A673 (cell line): ENCODE results near the gene FASTK. TPM values are rescaled to one million over a fixed set of nuclear protein-coding genes. Genes with fewer than 3 reads are reported as not detected.
A peak's percentile ranks its signal among the peaks of the same experiment; 100 is the strongest.

Experiments
- BruUV-seq: library from RNA; stranded (reverse); fragments of 400-500 nt; replicated peaks from 2 replicates; lab custom pipeline; 2021; lab: Mats Ljungman, UMichigan
- CTCF ChIA-PET: fragments of 300-600 bp; sonication (Branson Sonifier 250); formaldehyde crosslinking; loops from one replicate; lab custom pipeline; 2022; ENCODE audit warnings: antibody characterized with exemption; lab: Charles Lee
- POLR2A ChIA-PET: fragments of 300-600 bp; sonication (Branson Sonifier 250); formaldehyde crosslinking; loops from one replicate; lab custom pipeline; 2022; ENCODE audit warnings: antibody characterized with exemption; ENCODE audit not compliant: low non-redundant PET; lab: Charles Lee
- DNase-seq: peaks from one replicate; pipeline ENCODE4 v3.0.0-alpha.2; 2015; ENCODE audit warnings: low spot score
- H3K27ac ChIP-seq: fragments of 200-600 bp; sonication (generic); 2 replicates; pipeline ENCODE4 v1.5.1; 2016; ENCODE audit warnings: mixed run types, low read depth, mild to moderate bottlenecking, mixed read lengths, antibody characterized with exemption, low read length; ENCODE audit not compliant: poor library complexity, severe bottlenecking
- H3K27me3 ChIP-seq: fragments of 200-600 bp; sonication (generic); replicated peaks from 2 replicates; pipeline ENCODE4 v1.6.1; 2017; ENCODE audit warnings: mixed run types, low read depth, mild to moderate bottlenecking, mixed read lengths, antibody characterized with exemption, low read length; ENCODE audit not compliant: insufficient read depth, poor library complexity
- H3K36me3 ChIP-seq: fragments of 200-600 bp; sonication (generic); 2 replicates; pipeline ENCODE4 v1.6.1; 2016; ENCODE audit warnings: mixed run types, mild to moderate bottlenecking, mixed read lengths, antibody characterized with exemption, low read length; ENCODE audit not compliant: insufficient read depth, poor library complexity, severe bottlenecking
- H3K4me1 ChIP-seq: fragments of 200-600 bp; sonication (generic); 2 replicates; pipeline ENCODE4 v1.6.1; 2017; ENCODE audit warnings: mixed run types, mild to moderate bottlenecking, mixed read lengths, antibody characterized with exemption, low read length; ENCODE audit not compliant: insufficient read depth, poor library complexity, severe bottlenecking
- H3K4me3 ChIP-seq: fragments of 200-600 bp; sonication (generic); 2 replicates; pipeline ENCODE4 v1.5.1; 2016; ENCODE audit warnings: low read depth, mixed run types, mild to moderate bottlenecking, mixed read lengths, low read length; ENCODE audit not compliant: poor library complexity, severe bottlenecking
- H3K9me3 ChIP-seq: fragments of 200-600 bp; sonication (generic); 2 replicates; pipeline ENCODE4 v1.6.1; 2016; ENCODE audit warnings: mixed run types, low read depth, mild to moderate bottlenecking, mixed read lengths, antibody characterized with exemption, low read length; ENCODE audit not compliant: poor library complexity, severe bottlenecking
- EZH2 ChIP-seq: fragments of 200-600 bp; sonication (generic); IDR thresholded peaks from 2 replicates; pipeline ENCODE4 v1.6.1; 2017; ENCODE audit warnings: borderline replicate concordance, low read depth, mild to moderate bottlenecking, mixed read lengths, antibody characterized with exemption, low read length; ENCODE audit not compliant: poor library complexity, severe bottlenecking
- intact Hi-C: fragments of 100-400 bp; cut with micrococcal nuclease; formaldehyde crosslinking; loops from one replicate; pipeline ENCODE4 v1.10.0; 2022; ENCODE audit not compliant: unreplicated experiment
- total RNA-seq: library from RNA; stranded (reverse); gene quantifications from 2 replicates; pipeline ENCODE4 v1.2.3, GENCODE V29; 2021
- TF ChIP-seq, protein P1 (sequence below): fragments of 300-800, 200-600 bp; sonication (generic); conservative IDR thresholded peaks from 2 replicates; pipeline ENCODE4 v1.5.1; 2017; ENCODE audit warnings: low read depth, mild to moderate bottlenecking, antibody characterized with exemption, low read length, moderate library complexity, mixed read lengths

Gene FASTK
- total RNA-seq, 1 experiment from 2014 or later, result 80.5 TPM

GRCh38 chr7:151061213-151062110, 19.1 kb downstream of the FASTK start:
- intact Hi-C loops, result no loop called here
- CTCF ChIA-PET, result no interaction called here

DNA sequence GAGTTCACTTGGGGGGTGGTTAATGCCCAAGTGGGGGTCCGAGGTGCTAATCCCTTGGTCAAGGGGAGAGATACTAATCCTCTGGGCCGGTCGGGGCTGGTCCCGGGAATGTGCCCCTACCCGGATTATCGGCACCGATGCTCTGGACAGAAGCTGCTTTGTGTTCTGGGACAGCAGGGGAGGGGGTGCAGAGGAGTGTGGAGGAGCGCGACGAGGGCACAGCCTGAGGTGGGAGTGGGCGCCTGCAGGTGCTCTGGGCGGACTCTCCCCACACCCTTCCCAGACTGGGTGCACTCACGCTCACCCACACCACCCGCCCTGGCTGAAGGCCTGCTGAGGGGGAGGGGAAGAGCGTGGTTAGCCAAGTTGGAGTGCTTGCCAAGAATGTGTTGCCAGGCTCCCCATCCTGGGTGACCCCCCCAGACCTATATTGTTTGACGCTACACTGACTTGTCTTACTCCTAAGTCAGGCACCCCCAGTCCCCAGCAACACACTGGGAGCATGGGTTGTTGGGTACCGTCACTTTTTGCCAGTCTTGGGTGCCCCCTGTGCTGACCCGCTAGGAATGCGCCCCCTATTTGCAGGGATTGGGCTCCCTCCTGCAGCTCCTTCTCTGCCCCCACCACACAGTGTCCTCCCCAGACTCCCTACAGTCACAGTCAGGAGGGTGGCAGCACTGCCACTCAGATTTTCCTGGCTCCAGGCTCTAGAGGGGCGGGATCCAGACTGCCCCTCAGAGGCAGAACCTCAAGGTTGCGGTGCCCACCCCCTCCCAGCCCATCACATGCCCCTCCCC, 20.0 kb downstream of the FASTK start:
- POLR2A ChIA-PET, result interaction anchor here (0.5 kb wide), 1 partner anchor 734 kb away, joined by 3 read pairs; no protein-coding TSS in a partner anchor
- intact Hi-C loops, result no loop called here

More at GRCh38 chr7:151061213-151062110, 19.1 kb downstream of the FASTK start:
- Histone ChIP-seq H3K4me1 (peaks cover 34% of the 10 kb centered on the region), H3K4me3 (peak overlapping the region; percentile 99), H3K36me3 (peaks cover 16% of the 10 kb centered on the region), H3K9me3 (no peaks in the 10 kb centered on the region), H3K27ac (peak overlapping the region; percentile 78), H3K27me3 (no peaks in the 10 kb centered on the region)
- no peak for DNase-seq
- no peak for TF ChIP-seq EZH2
- TF ChIP-seq, protein P1, sequence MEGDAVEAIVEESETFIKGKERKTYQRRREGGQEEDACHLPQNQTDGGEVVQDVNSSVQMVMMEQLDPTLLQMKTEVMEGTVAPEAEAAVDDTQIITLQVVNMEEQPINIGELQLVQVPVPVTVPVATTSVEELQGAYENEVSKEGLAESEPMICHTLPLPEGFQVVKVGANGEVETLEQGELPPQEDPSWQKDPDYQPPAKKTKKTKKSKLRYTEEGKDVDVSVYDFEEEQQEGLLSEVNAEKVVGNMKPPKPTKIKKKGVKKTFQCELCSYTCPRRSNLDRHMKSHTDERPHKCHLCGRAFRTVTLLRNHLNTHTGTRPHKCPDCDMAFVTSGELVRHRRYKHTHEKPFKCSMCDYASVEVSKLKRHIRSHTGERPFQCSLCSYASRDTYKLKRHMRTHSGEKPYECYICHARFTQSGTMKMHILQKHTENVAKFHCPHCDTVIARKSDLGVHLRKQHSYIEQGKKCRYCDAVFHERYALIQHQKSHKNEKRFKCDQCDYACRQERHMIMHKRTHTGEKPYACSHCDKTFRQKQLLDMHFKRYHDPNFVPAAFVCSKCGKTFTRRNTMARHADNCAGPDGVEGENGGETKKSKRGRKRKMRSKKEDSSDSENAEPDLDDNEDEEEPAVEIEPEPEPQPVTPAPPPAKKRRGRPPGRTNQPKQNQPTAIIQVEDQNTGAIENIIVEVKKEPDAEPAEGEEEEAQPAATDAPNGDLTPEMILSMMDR, result no peak
- POLR2A ChIA-PET, result no interaction called here
- BruUV-seq, result no TSS peak

GRCh38 chr7:151060113-151060415, 20.5 kb downstream of the FASTK start:
- BruUV-seq, result no TSS peak
- peaks cover 10% of the 10 kb centered on the region for H3K36me3 ChIP-seq
- ChIA-PET CTCF (interaction anchor here (1.0 kb wide), 1 partner anchor 32 kb away, joined by 3 read pairs; the partner anchor contains the start of gene ABCB8), POLR2A (no interaction called here)
- H3K27ac ChIP-seq, result peak overlapping the region; percentile 78
- TF ChIP-seq, protein P1, result no peak; the same call in 1 of the 2 replicates
- no peak for TF ChIP-seq EZH2
- H3K4me1 ChIP-seq, result peaks cover 34% of the 10 kb centered on the region
- no peak for DNase-seq
- intact Hi-C loops, result no loop called here
- no peaks in the 10 kb centered on the region for H3K9me3 ChIP-seq
- peak overlapping the region; percentile 99 for H3K4me3 ChIP-seq
- H3K27me3 ChIP-seq, result no peaks in the 10 kb centered on the region

More for the DNA sequence above, 20.0 kb downstream of the FASTK start:
- H3K27me3 ChIP-seq, result no peaks in the 10 kb centered on the region
- peaks cover 10% of the 10 kb centered on the region for H3K36me3 ChIP-seq
- H3K9me3 ChIP-seq, result no peaks in the 10 kb centered on the region
- H3K4me3 ChIP-seq, result peak overlapping the region; percentile 99
- BruUV-seq, result no TSS peak
- TF ChIP-seq, protein P1, result peak; percentile 37; the same call in 1 of the 2 replicates
- TF ChIP-seq EZH2, result no peak
- CTCF ChIA-PET, result interaction anchor here (0.5 to 1.0 kb wide), 2 partner anchors 15 to 32 kb away, joined by 3 to 6 read pairs; partner anchors contain the start of gene ABCB8
- DNase-seq, result peak; percentile 63
- H3K4me1 ChIP-seq, result peaks cover 34% of the 10 kb centered on the region
- peak overlapping the region; percentile 78 for H3K27ac ChIP-seq
